Dendritic cell treated with granulocyte-macrophage colony-stimulating factor and Interleukin-4, amounts not matched to agents 40 ng/mL and 50 ng/mL, for 4 days (primary cell): ENCODE data around the gene SPRYD4.
"Not testable (repeated sequence)": the region's sequence is repeated elsewhere in the genome, so short reads cannot be mapped to it uniquely, and the experiment has no call there.

Source experiments
- H3K27ac Mint-ChIP-seq: one replicate; pipeline ENCODE4 v1.8.0; 2022; ENCODE audit warnings: mild to moderate bottlenecking, mixed read lengths
- H3K27me3 Mint-ChIP-seq: one replicate; pipeline ENCODE4 v1.8.0; 2022; ENCODE audit warnings: mild to moderate bottlenecking, mixed read lengths
- H3K36me3 Mint-ChIP-seq: one replicate; pipeline ENCODE4 v1.8.0; 2022; ENCODE audit warnings: low read depth, mixed read lengths
- H3K4me1 Mint-ChIP-seq: one replicate; pipeline ENCODE4 v1.8.0; 2022; ENCODE audit warnings: low read depth, mixed read lengths
- H3K4me3 Mint-ChIP-seq: one replicate; pipeline ENCODE4 v1.8.0; 2022; ENCODE audit warnings: mild to moderate bottlenecking, moderate library complexity, mixed read lengths
- H3K9me3 Mint-ChIP-seq: one replicate; pipeline ENCODE4 v1.8.0; 2022; ENCODE audit warnings: mixed read lengths
- intact Hi-C: fragments of 100-400 bp; cut with micrococcal nuclease; formaldehyde crosslinking; loops from one replicate; pipeline ENCODE4 v1.15.0; 2022

Gene SPRYD4

DNA sequence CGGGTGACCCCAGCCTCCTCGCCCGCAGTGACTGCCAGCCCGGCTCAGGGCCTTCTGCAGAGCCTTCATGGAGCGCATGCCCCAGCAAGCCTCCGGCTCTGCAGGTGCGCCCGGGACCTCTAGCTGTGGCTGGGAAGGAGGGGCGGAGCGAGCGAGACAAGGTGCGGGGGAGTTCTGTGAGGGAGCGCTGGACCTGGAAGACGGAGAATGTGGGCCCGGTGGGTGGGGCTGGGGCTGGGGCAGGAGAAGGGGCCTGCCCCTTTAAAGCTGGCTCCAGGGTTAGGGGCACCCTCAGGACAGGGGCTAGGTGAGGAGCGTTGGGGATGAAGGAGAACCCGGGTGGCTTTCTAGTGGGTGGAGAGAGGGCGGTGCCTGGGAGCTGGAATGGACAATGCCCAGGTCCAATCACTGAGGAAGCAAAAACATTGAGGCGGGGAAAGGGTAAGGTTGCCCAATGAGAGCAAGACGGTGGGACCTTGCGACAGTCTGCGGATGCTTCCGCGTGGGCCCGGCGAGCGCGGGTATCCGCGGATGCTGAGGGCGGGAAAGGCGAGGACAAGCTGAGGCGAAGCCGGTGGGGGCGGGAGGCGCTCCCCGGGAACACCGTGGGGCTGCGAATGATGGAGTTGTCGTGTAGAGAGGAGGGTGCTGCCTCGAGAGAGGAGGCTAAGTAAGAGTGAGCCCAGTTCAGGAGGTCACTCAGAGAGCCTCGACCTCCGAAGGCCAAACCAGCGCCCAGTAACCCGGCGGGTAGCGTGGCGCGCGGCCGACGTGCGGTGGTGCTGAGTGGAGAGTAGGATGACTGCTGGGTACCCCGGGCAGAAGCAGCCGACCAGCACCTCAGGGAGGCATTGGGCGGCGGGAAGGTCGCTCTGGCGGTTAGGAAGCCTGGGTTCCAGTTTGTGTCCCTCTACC, 19.9 kb downstream of the SPRYD4 start, which contains the start of gene GLS2:
TSS of gene GLS2 (minus strand) at position 121 of the 915 bp plus-strand sequence. CDS start at position 78, 43 bp downstream.
- Mint-ChIP-seq H3K4me1 (peaks cover 24% of the 10 kb centered on the region), H3K9me3 (no peaks in the 10 kb centered on the region), H3K36me3 (peaks cover 6% of the 10 kb centered on the region), H3K4me3 (peak within 1 kb of the TSS; percentile 81), H3K27ac (no peak within 1 kb of the TSS), H3K27me3 (peaks cover 60% of the 10 kb centered on the region)
- intact Hi-C loops, result no loop called here

DNA sequence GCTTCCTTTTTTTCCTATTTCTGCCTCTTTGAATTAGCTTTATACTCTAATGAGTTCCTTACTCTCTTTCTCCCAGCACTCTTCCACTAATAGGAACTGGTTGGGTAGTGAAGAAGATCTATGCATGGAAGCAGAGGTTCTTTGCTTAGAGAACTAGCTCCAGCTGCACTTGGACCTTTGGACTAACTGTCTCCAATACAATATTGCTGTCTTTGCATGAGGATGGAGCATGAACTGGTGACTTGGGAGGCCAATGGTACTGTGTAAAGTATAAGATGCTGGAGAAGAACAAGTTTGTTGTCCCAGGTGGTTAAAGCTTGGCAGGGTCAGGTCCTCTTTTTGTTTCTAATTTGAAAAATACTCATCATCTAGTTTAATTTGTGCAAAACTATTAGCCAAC, 22.0 kb downstream of the SPRYD4 start:
- H3K4me1 Mint-ChIP-seq, result peaks cover 24% of the 10 kb centered on the region
- H3K4me3 Mint-ChIP-seq, result no peak overlapping the region
- peaks cover 6% of the 10 kb centered on the region for H3K36me3 Mint-ChIP-seq
- peaks cover 64% of the 10 kb centered on the region for H3K27me3 Mint-ChIP-seq
- no peaks in the 10 kb centered on the region for H3K9me3 Mint-ChIP-seq
- H3K27ac Mint-ChIP-seq, result no peak overlapping the region
- intact Hi-C loops, result no loop called here

DNA sequence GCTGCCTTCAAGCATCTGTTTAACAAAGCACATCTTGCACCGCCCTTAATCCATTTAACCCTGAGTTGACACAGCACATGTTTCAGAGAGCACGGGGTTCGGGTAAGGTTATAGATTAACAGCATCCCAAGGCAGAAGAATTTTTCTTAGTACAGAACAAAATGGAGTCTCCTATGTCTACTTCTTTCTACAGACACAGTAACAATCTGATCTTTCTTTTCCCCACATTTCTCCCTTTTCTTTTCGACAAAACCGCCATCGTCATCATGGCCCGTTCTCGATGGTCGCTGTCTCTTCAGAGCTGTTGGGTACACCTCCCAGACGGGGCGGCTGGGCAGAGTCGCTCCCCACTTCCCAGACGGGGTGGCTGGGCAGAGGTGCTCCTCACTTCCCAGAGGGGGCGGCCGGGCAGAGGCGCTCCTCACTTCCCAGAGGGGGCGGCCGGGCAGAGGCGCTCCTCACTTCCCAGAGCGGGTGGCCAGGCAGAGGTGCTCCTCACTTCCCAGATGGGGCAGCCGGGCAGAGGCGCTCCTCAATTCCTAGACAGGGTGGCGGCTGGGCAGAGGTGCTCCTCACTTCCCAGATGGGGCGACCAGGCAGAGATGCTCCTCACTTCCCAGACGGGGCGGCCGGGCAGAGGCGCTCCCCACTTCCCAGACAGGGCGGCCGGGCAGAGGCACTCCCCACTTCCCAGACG, 25.2 kb downstream of the SPRYD4 start:
- H3K9me3 Mint-ChIP-seq, H3K36me3 Mint-ChIP-seq, H3K4me1 Mint-ChIP-seq, H3K4me3 Mint-ChIP-seq, H3K27ac Mint-ChIP-seq, intact Hi-C loops: not testable (repeated sequence)
- H3K27me3 Mint-ChIP-seq, result peaks cover 50% of the 10 kb centered on the region

DNA sequence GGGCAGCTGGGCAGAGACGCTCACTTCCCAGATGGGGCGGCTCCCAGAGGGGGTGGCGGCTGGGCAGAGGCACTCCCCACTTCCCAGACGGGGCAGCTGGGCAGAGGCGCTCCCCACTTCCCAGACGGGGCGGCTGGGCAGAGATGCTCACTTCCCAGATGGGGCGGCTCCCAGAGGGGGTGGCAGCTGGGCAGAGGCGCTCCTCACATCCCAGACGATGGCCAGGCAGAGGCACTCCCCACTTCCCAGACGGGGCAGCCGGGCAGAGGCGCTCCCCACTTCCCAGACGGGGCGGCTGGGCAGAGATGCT, 25.7 kb downstream of the SPRYD4 start:
- H3K36me3 Mint-ChIP-seq, result not testable (repeated sequence)
- peaks cover 50% of the 10 kb centered on the region for H3K27me3 Mint-ChIP-seq

DNA sequence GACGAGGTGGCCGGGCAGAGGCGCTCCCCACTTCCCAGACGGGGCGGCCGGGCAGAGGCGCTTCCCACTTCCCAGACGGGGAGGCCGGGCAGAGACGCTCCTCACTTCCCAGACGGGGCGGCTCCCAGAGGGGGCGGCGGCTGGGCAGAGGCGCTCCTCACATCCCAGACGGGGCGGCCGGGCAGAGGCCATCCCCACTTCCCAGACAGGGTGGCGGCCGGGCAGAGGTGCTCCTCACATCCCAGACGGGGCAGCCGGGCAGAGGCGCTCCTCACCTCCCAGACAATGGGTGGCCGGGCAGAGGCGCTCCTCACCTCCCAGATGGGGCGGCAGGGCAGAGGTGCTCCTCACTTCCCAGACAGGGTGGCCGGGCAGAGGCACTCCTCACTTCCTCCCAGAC, 26.1 kb downstream of the SPRYD4 start:
- intact Hi-C loops, H3K27ac Mint-ChIP-seq, H3K4me3 Mint-ChIP-seq, H3K4me1 Mint-ChIP-seq, H3K9me3 Mint-ChIP-seq, H3K36me3 Mint-ChIP-seq: not testable (repeated sequence)
- H3K27me3 Mint-ChIP-seq, result peaks cover 46% of the 10 kb centered on the region

More for the DNA sequence above, 25.7 kb downstream of the SPRYD4 start:
- H3K27ac Mint-ChIP-seq, intact Hi-C loops, H3K4me3 Mint-ChIP-seq, H3K9me3 Mint-ChIP-seq, H3K4me1 Mint-ChIP-seq: not testable (repeated sequence)

DNA sequence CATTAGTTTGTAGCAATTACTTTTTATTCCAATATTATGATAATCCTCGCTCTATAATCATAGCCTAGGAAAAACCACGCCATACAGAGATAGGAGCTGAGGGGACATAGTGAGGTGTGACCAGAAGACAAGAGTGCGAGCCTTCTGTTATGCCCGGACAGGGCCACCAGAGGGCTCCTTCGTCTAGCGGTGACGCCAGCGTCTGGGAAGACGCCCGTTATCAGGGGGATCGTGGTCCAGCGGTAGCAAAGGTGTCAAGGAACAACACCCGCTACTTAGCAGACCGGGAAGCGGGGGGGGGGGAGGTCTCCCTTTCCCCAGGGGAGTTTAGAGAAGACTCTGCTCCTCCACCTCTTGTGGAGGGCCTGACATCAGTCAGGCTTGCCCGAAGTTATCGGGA, 28.3 kb downstream of the SPRYD4 start:
- H3K36me3 Mint-ChIP-seq, intact Hi-C loops, H3K27ac Mint-ChIP-seq, H3K9me3 Mint-ChIP-seq, H3K4me1 Mint-ChIP-seq: not testable (repeated sequence)
- peaks cover 38% of the 10 kb centered on the region for H3K27me3 Mint-ChIP-seq
- H3K4me3 Mint-ChIP-seq, result peak overlapping the region; percentile 26

DNA sequence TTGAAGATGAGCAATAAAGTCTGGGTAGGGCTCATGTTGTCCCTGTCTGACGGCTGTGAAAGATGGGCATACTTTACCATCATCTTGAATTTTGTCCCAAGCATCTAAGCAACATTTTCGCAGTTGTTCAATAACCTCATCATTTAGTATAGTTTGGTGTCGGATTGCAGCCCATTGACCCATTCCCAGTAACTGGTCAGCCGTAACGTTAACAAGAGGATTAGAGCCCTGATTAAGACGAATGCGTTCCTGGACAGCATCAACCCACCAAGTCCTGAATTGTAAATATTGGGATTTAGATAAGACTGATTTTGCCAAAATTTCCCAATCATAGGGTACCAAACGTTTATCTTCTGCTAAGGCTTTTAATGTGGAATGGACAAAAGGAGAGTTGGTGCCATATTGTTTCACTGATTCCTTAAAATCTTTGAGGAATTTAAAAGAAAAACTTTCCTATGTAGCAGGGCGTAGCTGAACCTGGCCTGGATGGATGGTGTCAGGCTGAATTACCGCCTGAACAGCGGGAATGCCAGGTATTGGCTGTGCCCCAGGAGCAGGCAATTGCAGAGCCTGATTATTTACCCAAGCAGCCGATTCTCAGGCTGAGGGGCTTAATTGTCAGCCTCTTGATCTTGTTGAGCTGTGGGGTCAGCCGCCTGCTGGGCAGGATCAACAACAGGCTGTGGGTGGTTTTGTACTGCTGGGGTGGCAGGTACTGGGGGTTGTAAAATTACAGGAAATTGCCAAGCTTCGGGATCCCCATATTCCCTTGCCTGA, 29.9 kb downstream of the SPRYD4 start:
- intact Hi-C loops, H3K4me3 Mint-ChIP-seq, H3K27ac Mint-ChIP-seq, H3K36me3 Mint-ChIP-seq, H3K9me3 Mint-ChIP-seq, H3K4me1 Mint-ChIP-seq: not testable (repeated sequence)
- peaks cover 33% of the 10 kb centered on the region for H3K27me3 Mint-ChIP-seq

DNA sequence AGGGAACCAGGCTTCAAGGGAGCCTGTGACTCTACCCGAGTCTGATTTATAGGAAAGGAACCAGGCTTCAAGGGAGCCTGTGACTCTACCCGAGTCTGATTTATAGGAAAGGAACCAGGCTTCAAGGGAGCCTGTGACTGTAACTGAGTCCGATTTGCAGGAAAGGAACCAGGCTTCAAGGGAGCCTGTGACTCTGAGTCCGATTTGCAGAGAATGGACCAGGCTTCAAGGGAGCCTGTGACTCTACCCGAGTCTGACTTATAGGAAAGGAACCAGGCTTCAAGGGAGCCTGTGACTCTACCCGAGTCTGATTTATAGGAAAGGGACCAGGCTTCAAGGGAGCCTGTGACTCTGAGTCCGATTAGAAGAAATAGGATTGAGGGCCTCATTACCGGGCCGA, 31.1 kb downstream of the SPRYD4 start:
- H3K9me3 Mint-ChIP-seq, H3K4me1 Mint-ChIP-seq, intact Hi-C loops, H3K27ac Mint-ChIP-seq, H3K36me3 Mint-ChIP-seq, H3K4me3 Mint-ChIP-seq: not testable (repeated sequence)
- H3K27me3 Mint-ChIP-seq, result peaks cover 33% of the 10 kb centered on the region

DNA sequence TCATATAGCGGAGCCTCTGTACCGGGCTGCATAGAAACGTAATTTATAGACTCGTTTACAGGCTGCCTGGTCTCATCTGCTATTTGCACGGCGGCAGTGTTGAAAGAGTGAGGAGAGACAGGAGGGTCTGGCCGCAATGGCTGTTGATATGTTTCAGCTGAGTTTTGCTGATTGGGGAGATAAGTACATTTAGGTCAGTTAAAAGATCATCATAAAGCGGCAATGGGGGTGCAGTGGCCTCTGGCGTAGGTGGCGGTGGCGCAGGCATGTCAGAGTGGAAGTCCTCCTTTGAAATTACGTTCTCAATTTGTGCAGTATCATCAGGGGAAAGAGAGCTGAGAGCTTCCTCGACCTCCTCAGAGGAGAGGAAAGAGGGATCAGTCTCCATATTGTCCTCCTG, 31.5 kb downstream of the SPRYD4 start:
- intact Hi-C loops, H3K27ac Mint-ChIP-seq, H3K9me3 Mint-ChIP-seq, H3K4me3 Mint-ChIP-seq, H3K4me1 Mint-ChIP-seq, H3K36me3 Mint-ChIP-seq: not testable (repeated sequence)
- peaks cover 33% of the 10 kb centered on the region for H3K27me3 Mint-ChIP-seq

DNA sequence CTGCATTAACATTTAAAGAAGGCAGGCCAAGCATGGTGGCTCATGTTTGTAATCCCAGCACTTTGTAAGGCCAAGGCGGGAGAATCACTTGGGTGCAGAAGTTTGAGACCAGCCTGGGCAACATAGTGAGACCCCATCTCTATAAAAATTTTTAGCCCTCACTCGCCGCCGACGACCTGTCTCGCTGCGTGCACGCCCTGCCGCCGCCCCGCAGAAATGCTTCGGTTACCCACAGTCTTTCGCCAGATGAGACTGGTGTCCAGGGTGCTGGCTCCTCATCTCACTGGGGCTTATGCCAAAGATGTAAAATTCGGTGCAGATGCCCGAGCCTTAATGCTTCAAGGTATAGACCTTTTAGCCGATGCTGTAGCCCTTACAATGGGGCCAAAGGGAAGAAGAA, 42.4 kb downstream of the SPRYD4 start:
- Mint-ChIP-seq H3K4me1 (peaks cover 5% of the 10 kb centered on the region), H3K27ac (no peak overlapping the region), H3K9me3 (no peaks in the 10 kb centered on the region), H3K4me3 (no peak overlapping the region), H3K36me3 (no peaks in the 10 kb centered on the region), H3K27me3 (peaks cover 7% of the 10 kb centered on the region)
- intact Hi-C loops, result no loop called here

DNA sequence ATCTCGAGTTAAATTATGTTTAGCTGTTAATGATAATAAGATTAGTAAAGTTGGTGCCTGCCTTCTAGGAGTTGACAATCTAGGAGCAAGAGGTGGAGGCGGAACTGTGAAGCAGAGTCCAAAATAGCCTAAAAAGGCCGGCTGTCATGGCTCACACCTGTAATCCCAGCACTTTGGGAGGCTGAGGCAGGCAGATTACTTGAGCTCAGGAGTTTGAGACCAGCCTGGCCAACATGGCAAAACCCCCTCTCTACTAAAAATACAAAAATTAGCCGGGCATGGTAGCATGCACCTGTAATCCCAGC, 45.6 kb downstream of the SPRYD4 start:
- H3K27me3 Mint-ChIP-seq, H3K9me3 Mint-ChIP-seq, intact Hi-C loops, H3K27ac Mint-ChIP-seq, H3K4me3 Mint-ChIP-seq, H3K36me3 Mint-ChIP-seq: not testable (repeated sequence)
- H3K4me1 Mint-ChIP-seq, result peaks cover 18% of the 10 kb centered on the region

DNA sequence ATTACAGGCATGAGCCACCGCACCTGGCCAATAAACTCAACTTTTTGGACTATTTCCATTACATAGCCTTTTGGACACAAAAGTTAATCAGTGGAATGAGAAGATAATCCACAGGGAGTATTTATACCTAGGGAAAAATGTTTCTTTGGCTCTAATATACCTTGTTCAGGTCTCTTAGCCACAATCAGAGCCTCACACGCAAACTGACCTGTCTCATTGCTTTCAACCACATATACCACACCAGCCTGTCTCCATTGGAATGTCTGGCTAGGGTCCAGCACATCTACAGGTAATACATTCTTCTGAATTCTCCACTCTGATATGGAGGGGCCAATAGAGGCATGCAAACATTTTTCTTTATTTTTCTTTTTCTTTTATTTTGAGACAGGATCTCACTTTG, 49.5 kb downstream of the SPRYD4 start:
- Mint-ChIP-seq H3K9me3 (no peaks in the 10 kb centered on the region), H3K27me3 (no peaks in the 10 kb centered on the region), H3K27ac (peak overlapping the region; percentile 56), H3K36me3 (peaks cover 8% of the 10 kb centered on the region), H3K4me3 (no peak overlapping the region), H3K4me1 (peaks cover 42% of the 10 kb centered on the region)
- intact Hi-C loops, result no loop called here

DNA sequence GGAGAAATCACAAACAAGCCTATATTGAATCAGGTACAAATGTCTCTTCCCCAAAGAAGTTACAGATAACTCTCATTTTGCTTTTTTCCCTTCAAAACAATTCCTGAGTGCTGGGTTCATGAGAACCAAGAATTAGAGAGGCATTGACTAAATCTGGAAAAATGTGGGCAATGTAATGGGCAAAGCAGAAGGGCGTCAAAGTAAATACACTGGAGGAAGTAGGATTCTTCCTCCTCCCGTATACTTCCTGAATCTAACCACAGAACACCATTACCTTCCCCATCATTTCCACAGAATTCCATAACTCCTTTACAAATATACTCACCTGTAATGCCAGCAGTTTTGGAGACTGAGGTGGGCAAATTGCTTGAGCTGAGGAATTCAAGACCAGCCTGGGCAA, 50.2 kb downstream of the SPRYD4 start:
- peak overlapping the region; percentile 56 for H3K27ac Mint-ChIP-seq
- peaks cover 48% of the 10 kb centered on the region for H3K4me1 Mint-ChIP-seq
- H3K4me3 Mint-ChIP-seq, result no peak overlapping the region
- H3K36me3 Mint-ChIP-seq, result peaks cover 8% of the 10 kb centered on the region
- intact Hi-C loops, result no loop called here
- no peaks in the 10 kb centered on the region for H3K9me3 Mint-ChIP-seq
- H3K27me3 Mint-ChIP-seq, result no peaks in the 10 kb centered on the region

DNA sequence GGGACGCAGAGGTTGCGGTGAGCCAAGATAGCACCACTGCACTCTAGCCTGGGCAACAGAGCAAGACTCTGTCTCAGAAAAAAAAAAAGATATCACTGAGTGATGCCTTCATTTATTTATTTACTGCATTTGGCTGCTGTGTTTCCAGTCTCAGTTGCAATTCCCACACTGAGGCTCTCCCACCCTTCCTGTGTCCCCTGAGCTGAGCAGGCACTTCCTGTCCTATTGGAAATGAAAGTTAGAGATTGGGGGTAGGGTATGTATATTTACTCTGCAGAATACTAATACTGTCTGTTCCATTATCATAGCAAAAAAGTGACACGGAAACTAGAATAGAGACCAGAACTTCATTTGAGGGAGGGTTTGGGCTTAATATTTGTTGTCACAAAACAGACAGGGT, 51.7 kb downstream of the SPRYD4 start:
- intact Hi-C loops, result loop anchor here (2.0 kb wide), 1 partner anchor 51 kb away; no protein-coding TSS in a partner anchor
- no peaks in the 10 kb centered on the region for H3K27me3 Mint-ChIP-seq
- H3K4me3 Mint-ChIP-seq, result no peak overlapping the region
- peaks cover 8% of the 10 kb centered on the region for H3K36me3 Mint-ChIP-seq
- no peaks in the 10 kb centered on the region for H3K9me3 Mint-ChIP-seq
- H3K4me1 Mint-ChIP-seq, result peaks cover 51% of the 10 kb centered on the region
- peak overlapping the region; percentile 95 for H3K27ac Mint-ChIP-seq
